Measurements from ENCODE around the gene FXR2.

FXR2 gene

GRCh38 chr17:7587420-7588151 lies 27.1 kb downstream of the FXR2 start:
- no peak for DNase-seq

- DNase-seq: no peak
Measured at GRCh38 chr17:7586673-7587419, 27.9 kb downstream of the FXR2 start.

- peak; percentile 96 for DNase-seq
Measured at GRCh38 chr17:7583253-7584109, 31.2 kb downstream of the FXR2 start, which contains the start of gene MPDU1. TSS of gene MPDU1 (plus strand) at chr17:7583852. CDS start at chr17:7583863, 11 bp downstream.

GRCh38 chr17:7582396-7583252 lies 32.1 kb downstream of the FXR2 start:
- DNase-seq: no peak

- DNase-seq: no peak
Measured at GRCh38 chr17:7580604-7581575, 33.8 kb downstream of the FXR2 start.

- DNase-seq: no peak
Measured at GRCh38 chr17:7579834-7580603, 34.7 kb downstream of the FXR2 start.

GRCh38 chr17:7579001-7579833 lies 35.5 kb downstream of the FXR2 start, which contains the start of gene CD68:
TSS of gene CD68 (plus strand) at chr17:7579638. CDS start at chr17:7579678, 40 bp downstream.
- DNase-seq: peak; percentile 64

- DNase-seq: no peak
Measured at GRCh38 chr17:7577327-7578199, 37.1 kb downstream of the FXR2 start.

GRCh38 chr17:7576432-7576937 lies 38.2 kb downstream of the FXR2 start:
- DNase-seq: no peak

- no peak for DNase-seq
Measured at GRCh38 chr17:7575959-7576358, 38.7 kb downstream of the FXR2 start.

- DNase-seq: no peak
Measured at GRCh38 chr17:7575481-7575883, 39.2 kb downstream of the FXR2 start.

- no peak for DNase-seq
Measured at GRCh38 chr17:7574176-7574953, 40.3 kb downstream of the FXR2 start.

- peak; percentile 90 for DNase-seq
Measured at GRCh38 chr17:7573324-7574080, 41.2 kb downstream of the FXR2 start.

- DNase-seq: peak; percentile 96
Measured at GRCh38 chr17:7572588-7573323, 41.9 kb downstream of the FXR2 start.

GRCh38 chr17:7572338-7572587 lies 42.4 kb downstream of the FXR2 start:
- DNase-seq: no peak

- no peak for DNase-seq
Measured at GRCh38 chr17:7570351-7570750, 44.3 kb downstream of the FXR2 start.
